Right kidney (tissue), 1 donor: Measurements from ENCODE around the gene PLD1.
"Not testable (repeated sequence)": the region's sequence is repeated elsewhere in the genome, so short reads cannot be mapped to it uniquely, and the experiment has no call there.

ENCODE experiments used
- DNase-seq: peaks from one replicate; pipeline ENCODE4 v3.0.0-alpha.2; 2016

Gene PLD1

DNA sequence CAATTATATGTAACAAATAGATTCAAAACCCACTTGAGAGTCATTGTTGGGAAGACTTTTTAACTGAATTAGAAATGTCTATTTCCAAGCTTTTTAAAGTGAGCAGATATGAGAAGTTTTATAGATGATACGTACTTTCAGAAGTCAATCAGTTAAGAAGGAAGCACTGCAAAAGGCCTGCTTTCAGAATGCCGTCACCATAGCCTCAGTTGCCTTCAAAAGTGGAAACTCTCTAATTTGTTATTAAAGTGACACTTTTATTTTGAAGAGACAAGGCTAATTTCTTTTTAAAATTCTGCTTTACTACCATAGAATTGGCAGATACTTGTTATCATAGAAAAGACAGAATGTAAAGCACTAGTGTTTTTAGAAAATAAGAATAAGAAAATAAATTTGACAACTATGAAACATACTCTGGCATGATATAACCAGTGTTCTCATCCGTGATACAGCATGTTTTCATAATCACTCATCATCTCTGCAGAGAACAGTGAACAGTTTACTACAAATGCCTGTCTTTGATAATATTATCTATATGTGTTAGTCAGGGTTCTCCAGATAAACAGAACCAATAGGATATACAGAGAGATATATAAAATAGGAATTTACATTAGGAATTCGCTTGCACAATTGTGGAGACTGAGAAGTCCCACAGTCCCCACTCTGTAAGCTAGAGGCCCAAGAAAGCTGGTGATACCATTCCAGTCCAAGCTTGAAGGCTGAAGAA is 7.0 kb upstream of the PLD1 start:
- DNase-seq = no peak

DNA sequence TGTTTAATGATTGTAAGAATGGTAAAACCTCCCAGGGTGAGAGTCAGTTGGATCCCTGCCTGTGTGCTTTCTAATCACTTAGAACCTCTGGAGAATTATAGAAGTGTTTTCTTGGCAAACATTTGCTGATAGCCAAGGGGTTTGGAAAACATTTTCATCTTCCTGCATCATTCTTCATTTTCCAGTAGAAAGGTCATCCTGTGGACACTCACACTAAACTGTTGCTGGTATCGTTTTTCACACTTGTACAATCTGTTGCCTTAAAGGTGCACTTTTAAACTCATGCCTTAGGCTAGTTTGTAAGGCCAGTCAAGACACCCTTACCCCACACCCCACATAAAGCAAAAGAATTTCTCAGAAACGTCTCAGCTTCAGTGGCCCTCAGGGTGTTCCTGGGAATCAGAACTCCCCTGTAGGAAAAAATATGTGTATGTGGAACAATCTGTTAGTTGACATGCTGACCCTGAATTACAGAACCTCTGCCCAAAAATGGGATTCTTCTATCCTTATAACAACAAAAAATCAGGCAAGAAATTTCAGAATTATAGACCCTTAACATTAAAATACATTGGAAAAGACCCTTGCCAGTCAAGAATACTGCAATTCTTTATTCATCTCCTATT is 5.8 kb upstream of the PLD1 start:
- DNase-seq = no peak

DNA sequence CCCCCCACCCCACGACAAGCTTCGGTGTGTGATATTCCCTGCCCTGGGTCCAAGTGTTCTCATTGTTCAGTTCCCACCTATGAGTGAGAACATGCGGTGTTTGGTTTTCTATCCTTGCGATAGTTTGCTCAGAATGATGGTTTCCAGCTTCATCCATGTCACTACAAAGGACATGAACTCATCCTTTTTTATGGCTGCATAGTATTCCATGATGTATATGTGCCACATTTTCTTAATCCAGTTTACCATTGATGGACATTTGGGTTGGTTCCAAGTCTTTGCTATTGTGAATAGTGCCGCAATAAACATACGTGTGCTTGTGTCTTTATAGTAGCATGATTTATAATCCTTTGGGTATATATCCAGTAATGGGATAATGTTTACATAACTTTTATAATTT is 4.4 kb upstream of the PLD1 start:
- DNase-seq = not testable (repeated sequence)

DNA sequence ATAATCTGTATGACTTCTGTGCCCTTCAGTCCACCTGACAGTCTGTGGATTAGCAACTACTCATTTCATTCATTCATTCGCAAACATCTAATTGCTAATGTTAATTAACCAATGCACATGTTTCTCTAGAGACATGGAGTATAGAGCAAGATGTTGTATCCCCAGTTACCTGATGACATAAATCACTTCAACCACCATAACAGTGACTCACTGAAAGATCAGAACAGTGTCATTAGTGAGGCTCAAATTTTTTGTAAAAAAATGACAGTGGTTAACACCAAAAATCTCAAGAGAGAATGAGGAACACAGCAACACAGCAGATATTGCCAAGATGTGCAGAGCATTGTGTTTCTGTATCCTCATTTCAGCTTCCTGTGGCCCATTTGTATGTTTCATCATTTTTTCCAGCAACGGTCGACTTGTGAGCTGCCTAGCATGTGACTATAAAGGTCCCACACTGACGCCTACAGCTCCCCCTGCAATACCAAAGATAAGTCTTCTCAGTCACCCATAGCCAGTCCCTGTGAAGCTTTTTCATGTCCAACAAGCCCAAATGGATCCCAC is 3.7 kb upstream of the PLD1 start:
- DNase-seq = no peak

DNA sequence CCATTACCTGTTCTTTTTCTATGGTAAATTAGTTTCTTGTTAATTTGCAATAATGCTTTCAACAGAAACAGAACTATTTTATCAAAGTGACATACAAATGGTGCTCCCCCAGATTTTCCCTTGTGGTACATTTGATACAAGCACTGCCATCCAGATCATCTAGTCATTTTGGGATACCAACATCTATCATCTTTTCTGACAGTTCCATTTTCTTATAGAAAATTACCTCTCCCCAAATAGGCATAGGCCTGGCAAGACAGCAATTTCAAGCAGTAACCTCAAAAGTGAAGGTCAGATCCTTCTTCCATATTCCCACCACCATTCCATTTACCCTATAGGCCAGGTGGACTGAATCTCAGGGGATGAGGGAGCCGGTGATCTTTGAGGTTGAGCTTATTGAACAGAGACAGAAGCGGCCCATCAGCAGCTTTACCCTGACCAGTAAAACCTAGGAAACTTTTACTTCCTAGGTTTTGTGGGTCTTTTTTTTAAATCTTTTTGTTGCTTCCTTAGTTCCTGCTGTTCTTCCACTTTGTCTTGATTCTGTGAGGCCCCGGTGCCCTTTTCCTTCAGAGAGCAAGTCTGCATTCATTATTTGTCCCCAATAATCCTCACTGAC is 3.1 kb upstream of the PLD1 start:
- no peak for DNase-seq

DNA sequence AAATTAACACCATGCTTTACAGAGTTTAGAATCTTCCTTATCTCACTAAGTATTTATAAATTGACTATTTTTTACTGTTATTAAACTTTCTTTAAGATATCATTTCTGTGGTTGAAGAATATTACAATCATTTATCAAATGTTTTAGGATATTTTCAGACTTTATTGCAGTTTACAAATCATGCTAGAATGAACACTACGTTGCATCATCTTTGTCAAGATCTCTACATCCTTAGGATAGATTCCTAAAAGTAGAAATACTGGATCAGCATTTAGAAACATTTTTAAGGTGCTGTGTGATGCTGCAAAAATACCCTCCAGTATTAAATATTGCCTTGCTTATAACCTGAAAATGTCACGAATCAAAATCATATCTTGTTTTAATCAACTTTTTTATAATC is 2.5 kb upstream of the PLD1 start:
- no peak for DNase-seq

- no peak for DNase-seq
These were observed 1.6 kb upstream of the PLD1 start for GRCh38 chr3:171811913-171812335.

DNA sequence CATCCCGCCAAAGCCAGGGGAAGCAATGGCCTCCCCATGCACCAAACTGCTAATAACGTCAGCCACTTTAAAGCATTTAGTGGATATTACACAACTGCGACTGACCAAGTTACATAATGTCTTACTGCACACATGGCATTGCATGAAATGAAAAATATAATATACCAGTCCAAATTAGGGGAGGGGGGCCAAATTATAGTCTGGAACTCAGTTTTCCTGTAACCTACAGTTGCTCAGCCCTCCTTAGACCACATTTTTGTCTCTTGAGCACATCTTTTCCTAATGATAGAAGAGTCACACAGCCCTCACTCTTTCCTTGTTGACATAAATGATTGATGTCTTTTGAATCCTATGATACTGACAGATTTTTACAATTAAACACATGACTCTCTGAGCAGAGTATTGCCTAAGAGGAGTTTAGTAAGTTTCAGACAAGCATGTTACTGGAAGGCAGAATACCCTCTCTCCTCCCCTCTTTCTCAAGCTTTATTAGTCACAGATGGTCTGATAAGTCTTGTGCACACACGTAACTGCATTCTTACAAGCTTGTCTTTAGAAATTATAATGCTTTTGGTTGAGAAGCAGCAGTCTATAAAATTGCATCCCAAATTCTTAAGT is 1.1 kb upstream of the PLD1 start:
- DNase-seq = no peak

DNA sequence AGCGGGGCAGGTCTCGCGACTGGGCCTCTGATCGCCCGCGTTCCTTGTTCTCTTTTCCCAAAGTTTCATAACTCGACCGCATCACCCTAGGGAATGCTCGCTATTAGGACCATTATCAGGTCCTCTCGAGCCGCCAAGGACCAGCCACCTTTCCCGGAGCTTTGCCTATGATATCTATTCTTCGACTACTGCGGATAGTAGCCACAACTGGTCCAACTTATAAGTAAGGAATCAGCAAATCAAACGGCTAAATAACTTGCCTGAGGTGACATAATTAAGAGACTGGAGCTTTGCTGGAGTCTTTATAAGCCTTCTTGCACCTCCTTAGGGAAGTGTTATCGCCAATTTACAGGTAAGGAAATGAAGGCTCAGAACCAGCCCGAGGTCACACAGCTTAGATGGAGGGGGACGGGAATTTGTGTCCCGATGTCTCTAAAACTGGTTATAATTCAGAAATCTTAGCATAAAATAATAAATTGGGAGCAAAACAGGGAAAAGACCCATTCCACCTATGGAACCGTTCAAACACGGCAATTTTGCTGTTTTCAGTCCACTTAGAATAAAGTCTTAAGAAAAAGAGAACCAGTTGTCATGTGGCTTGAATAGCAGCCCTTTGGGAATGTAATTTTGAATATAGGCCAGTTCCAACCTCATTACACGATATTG is 479 bp upstream of the PLD1 start:
- no peak for DNase-seq

DNA sequence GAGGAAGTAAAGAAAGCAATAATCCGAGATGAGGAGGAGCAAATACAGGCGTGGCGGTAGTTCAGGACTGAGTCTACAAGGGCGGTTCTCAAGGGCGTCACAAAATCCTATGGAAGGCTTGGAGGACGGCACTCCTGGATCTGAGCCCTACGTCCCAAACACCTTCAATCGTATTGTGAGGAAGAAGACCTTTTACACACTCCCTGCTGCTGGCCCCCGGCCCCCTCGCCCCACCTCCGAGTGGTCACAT is 747 bp downstream of the PLD1 start:
- DNase-seq = no peak

DNA sequence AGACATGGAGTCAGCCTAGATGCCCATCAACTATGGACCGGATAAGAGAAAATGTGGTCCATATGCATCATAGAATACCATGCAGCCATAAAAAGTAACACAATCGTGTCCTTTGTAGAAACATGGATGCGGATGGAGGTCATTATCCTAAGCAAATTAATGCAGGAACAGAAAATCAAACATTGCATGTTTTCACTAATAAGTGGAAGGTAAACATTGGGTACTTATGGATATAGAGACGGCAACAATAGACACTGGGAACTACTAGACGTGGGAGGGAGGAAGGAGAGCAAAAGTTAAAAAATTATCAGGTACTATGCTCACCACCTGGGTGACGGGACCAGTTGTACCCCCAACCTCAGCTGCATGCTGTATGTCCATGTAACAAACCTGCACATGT is 2.5 kb downstream of the PLD1 start:
- DNase-seq = no peak

DNA sequence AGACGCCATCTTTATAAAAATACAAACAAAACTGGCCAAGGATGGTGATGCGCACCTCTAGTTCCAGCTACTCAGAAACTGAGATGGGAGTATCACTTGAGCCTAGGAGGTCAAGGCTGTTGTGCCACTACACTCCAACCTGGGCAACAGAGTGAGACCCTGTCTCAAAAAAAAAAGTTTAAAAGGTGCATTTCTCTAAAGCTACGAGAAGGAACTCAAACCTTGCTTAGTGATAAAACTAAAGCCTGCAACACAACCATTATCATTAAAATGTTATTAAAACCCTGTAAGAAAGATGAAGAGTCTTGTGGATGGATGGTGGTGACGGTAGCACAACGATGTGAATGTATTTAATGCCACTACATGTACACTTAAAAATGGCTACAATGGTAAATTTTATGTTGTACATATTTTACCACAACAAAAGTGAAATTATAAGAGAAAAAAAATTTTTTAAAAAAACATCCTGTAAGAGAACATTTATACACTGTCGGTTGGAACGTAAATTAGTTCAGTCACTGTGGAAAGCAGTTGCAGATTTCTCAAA is 3.1 kb downstream of the PLD1 start:
- DNase-seq = no peak

DNA sequence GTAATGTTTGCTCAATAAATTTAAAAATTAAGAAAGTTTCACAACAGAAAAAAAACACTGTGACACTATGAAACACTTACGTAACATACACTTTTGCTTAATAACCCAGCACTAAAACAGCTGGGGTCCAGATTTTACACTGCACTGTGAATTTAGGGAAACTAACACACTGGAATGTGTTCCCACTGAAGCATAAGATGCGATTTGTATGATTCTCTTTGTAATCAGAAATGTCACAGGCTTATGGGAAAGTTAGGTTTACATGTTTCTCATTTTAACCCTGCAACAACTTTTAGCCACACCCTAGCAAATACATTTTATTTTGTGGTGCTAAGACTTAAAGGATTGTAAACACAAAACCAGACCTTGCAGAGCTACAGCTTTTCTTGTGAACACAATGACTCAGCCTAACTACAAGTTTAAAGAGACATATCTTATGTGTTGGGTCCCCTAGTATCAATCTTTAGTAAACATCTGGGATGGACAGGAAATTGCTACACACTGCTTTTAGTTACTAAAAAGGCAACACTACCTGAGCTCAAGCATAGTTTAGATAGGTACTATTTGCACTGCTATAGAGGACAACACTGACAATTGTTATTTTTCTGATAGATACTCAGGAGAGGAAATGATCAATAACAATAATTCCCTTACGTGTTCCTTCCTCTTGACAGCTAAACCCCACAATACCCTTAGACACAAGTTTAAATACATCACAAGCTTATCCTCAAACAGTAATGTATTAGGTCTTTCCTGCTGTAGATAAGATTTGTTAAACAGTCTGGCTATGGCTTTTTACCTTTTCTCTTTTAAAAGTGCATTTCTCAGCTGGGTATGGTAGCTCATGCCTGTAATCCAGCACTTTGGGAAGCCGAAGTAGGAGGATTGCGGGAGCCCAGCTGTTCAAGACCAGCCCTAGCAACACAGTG is 3.8 kb downstream of the PLD1 start:
- DNase-seq = no peak

DNA sequence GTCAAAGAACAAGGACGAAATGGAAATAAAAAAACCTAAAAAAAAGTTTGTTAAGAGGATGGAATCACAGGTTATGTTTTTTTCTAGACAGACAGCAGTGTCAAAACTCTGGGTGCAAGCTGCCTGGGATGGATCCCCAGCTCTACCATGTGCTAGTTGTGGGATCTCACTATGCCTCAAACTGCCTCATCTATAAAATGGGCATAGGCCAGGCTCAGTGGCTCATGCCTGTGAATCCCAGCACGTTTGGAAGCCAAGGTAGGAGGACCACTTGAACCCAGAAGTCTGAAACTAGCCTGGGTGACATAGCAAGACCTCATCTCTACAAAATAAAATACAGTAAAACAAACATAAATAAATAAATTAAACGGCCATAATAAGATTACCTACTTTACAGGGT is 4.6 kb downstream of the PLD1 start:
- DNase-seq = no peak

DNA sequence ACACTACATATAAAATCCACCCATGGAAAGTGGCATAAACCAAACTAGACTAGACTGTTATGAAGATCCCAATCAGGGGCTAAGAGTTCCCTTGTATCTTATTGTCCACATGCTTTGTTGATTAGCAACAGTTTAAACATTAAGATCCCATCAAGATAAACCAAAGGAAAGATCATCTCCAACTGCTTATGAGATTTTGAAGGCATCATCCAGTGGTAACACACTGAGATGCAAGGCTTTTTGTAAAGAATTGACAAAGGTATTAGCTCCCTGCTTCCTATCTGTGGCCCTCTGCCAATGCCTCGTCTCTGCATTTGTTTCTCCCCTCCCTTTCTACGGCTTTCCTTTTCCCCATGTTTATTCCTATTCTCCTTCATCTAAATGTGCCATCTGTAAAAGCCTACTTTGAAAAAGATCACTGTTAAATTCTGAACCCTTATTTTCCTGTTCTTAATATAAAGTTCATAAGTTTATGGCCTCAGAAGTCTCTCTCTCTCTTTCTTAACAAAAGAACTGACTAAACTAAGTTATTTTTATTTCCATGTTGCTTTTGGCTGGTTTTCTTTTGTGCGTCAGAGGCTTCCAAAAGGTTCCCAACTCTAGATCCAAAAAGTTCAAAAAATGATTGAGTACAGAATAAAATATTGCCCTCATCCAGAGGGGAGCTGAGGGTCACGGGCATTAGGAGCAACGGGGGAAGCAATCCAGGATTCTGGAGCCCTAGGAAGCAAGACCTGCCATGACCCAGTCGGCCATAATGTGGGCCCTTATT is 5.5 kb downstream of the PLD1 start:
- no peak for DNase-seq

DNA sequence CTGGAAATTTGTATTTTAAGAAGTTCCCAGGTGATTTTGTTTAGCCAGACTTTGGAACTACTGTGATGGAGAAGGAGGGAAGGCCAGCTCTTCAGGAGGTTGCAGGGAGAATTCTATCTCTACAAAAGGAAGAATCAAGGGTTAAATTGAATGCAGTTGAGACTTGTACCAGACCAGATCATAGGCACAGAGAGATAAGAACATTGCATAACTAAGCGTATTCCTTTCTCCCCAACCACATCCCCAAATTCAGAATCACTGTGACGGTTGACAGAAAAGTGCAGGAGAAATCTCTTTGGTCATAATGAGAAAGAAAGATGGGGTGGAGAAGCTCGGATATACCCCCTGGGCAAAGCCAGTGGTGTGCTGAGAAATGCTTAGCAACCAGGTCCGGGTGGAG is 7.2 kb downstream of the PLD1 start:
- DNase-seq = no peak

DNA sequence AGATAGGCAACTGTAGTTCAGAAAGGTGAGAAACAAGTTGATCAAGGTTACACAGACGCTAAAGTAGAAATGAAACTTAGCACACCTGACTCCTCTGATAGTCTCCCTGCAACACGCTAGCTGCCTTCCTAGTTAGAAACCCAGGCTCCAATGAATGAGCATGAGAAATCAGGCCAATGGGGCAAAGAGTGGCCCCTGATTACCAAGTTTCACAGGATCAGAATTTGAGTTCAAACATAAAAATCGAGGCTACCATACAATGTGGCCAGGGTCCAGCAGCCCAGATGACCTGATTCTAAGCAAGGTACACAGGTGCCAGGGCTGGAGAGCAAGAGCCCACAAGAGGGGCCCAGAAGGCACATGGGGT is 7.7 kb downstream of the PLD1 start:
- no peak for DNase-seq

DNA sequence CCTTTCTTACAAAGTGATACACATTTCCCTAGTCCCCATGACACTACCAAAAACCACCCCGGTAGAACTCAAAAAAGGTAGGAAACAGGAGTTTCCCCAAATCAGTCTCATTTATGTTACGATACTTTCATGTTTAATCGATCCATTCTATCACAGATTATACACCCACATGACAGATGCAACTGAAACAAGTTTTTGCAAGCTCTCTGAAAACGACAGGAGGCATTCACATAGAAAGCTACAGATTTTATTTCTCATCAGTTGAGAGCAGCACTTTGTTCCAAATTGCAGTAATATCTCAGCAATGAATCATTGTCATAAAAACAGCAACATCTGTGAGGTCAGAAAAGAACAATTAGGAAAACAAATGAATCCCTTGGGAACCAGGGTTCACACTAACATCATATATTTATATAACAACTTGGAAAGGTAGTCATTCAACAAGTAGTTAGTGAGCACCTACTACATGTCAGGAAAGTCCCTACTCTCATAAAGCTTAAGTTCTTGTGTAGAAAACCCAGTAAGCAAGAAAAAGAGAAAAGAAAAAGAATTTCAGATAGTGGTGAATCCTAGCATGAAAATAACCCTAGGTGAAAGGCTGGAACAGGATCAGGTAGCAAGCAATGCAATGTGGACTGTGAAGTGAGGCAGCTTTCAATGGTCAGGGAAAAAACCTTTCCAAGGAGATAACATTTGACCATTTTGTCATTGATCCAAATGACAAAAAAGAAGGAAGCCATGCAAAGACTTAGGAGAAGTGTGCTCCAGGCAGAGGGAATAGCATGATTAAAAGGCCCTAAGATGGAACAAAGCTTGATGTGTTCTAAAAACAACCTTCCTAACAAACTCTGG is 8.3 kb downstream of the PLD1 start:
- DNase-seq = no peak

- no peak for DNase-seq
These were observed 10.8 kb downstream of the PLD1 start for GRCh38 chr3:171799501-171799900.

DNA sequence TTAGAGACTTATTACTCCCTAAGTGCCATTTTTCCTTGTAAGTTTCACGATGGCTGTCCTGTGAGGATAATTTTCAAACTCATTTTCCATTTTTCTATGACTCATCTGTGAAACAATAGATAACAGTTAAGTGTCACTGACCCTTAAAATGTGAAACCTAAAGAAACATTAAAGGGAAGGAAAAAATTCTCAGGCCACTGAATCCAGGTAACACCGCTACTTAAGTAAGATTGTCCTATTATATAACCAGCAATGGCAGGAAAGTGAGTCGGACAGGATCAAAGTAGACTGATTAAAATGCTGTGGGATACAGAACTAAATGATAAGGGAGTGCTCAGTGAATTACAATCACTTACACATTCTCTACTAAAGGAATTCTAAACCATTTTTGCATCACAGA is 12.4 kb downstream of the PLD1 start:
- DNase-seq = no peak
